ENCODE measurements around the gene NR4A1.

The NR4A1 gene

GRCh38 chr12:52055731-52056711, 4.8 kb downstream of the NR4A1 start:
- peaks cover 0 to 9% of the 10 kb centered on the region in 2 experiments for H3K4me1 ChIP-seq (ENCODE audit: control insufficient read depth in 1 of 2, insufficient read depth in 1 of 2, low read depth in 1 of 2, low read length in 1 of 2)
- no peak overlapping the region for H3K4me3 ChIP-seq (ENCODE audit: low read depth in 1 of 2, low read length in 1 of 2)
- TF ChIP-seq CTCF (IDR thresholded peaks at IDR 0.05) = no peak
- H3K27me3 ChIP-seq = peaks cover 33% of the 10 kb centered on the region
- no peaks in the 10 kb centered on the region for H3K36me3 ChIP-seq
- no peaks in the 10 kb centered on the region for H3K9me3 ChIP-seq
- H3K27ac ChIP-seq = no peak overlapping the region

GRCh38 chr12:52056801-52057637, 5.8 kb downstream of the NR4A1 start:
- no peaks in the 10 kb centered on the region for H3K9me3 ChIP-seq
- H3K4me3 ChIP-seq (ENCODE audit: low read depth in 1 of 2, low read length in 1 of 2) = no peak overlapping the region
- no peak overlapping the region for H3K27ac ChIP-seq
- H3K36me3 ChIP-seq = no peaks in the 10 kb centered on the region
- H3K4me1 ChIP-seq (ENCODE audit: control insufficient read depth in 1 of 2, insufficient read depth in 1 of 2, low read depth in 1 of 2, low read length in 1 of 2) = no peaks in the 10 kb centered on the region
- peaks cover 23% of the 10 kb centered on the region for H3K27me3 ChIP-seq
- no peak for TF ChIP-seq CTCF (IDR thresholded peaks at IDR 0.05)

- H3K36me3 ChIP-seq = no peaks in the 10 kb centered on the region
- H3K27me3 ChIP-seq = peaks cover 14% of the 10 kb centered on the region
- no peak for TF ChIP-seq CTCF (IDR thresholded peaks at IDR 0.05)
- no peak overlapping the region for H3K27ac ChIP-seq
- no peaks in the 10 kb centered on the region for H3K9me3 ChIP-seq
- H3K4me1 ChIP-seq (ENCODE audit: control insufficient read depth in 1 of 2, insufficient read depth in 1 of 2, low read depth in 1 of 2, low read length in 1 of 2) = no peaks in the 10 kb centered on the region
- no peak overlapping the region for H3K4me3 ChIP-seq (ENCODE audit: low read depth in 1 of 2, low read length in 1 of 2)
Measured at GRCh38 chr12:52057638-52058576, 6.7 kb downstream of the NR4A1 start.

GRCh38 chr12:52058631-52059361, 7.6 kb downstream of the NR4A1 start:
- H3K9me3 ChIP-seq = no peaks in the 10 kb centered on the region
- H3K27me3 ChIP-seq = peaks cover 7% of the 10 kb centered on the region
- no peaks in the 10 kb centered on the region for H3K4me1 ChIP-seq (ENCODE audit: control insufficient read depth in 1 of 2, insufficient read depth in 1 of 2, low read depth in 1 of 2, low read length in 1 of 2)
- no peak overlapping the region for H3K4me3 ChIP-seq (ENCODE audit: low read depth in 1 of 2, low read length in 1 of 2)
- no peak overlapping the region for H3K27ac ChIP-seq
- no peaks in the 10 kb centered on the region for H3K36me3 ChIP-seq
- no peak for TF ChIP-seq CTCF (IDR thresholded peaks at IDR 0.05)

Measured in neutrophil (primary cell).